Measurements from ENCODE around the gene ANKRD13D.

- TF ChIP-seq, protein P1, sequence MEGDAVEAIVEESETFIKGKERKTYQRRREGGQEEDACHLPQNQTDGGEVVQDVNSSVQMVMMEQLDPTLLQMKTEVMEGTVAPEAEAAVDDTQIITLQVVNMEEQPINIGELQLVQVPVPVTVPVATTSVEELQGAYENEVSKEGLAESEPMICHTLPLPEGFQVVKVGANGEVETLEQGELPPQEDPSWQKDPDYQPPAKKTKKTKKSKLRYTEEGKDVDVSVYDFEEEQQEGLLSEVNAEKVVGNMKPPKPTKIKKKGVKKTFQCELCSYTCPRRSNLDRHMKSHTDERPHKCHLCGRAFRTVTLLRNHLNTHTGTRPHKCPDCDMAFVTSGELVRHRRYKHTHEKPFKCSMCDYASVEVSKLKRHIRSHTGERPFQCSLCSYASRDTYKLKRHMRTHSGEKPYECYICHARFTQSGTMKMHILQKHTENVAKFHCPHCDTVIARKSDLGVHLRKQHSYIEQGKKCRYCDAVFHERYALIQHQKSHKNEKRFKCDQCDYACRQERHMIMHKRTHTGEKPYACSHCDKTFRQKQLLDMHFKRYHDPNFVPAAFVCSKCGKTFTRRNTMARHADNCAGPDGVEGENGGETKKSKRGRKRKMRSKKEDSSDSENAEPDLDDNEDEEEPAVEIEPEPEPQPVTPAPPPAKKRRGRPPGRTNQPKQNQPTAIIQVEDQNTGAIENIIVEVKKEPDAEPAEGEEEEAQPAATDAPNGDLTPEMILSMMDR (conservative IDR thresholded peaks at IDR 0.05) = no peak
- no peak for TF ChIP-seq EZH2 (IDR thresholded peaks at IDR 0.05; ENCODE audit: low read depth)
These were observed 1.5 kb upstream of the ANKRD13D start for GRCh38 chr11:67287355-67288197.

Data from PC-9 (cell line).